Measurements from ENCODE around the gene RFX2. TPM values are rescaled to one million over a fixed set of nuclear protein-coding genes. Genes with fewer than 3 reads are reported as not detected.

Gene RFX2
- total and polyA plus RNA-seq, 10 of the 15 experiments (the other 5 are each of a cell fraction or from before 2014, with no cell fraction given): 3.2 to 9.8 (median 4.7) TPM

GRCh38 chr19:6047256-6047655, 63.0 kb downstream of the RFX2 start:
- H3K4me1 ChIP-seq (ENCODE audit: control insufficient read depth, insufficient read depth, low read length): no peaks in the 10 kb centered on the region; the same call in 1 of the 2 replicates
- SMC1A ChIA-PET (ENCODE audit: uncharacterized antibody, unreplicated experiment): interaction anchor here (0.9 to 3.0 kb wide), 7 partner anchors 10 to 78 kb away, joined by 3 to 71 read pairs (median 4); no protein-coding TSS in a partner anchor
- intact Hi-C loops (cut with micrococcal nuclease; ENCODE audit: unreplicated experiment): no loop called here
- CTCF ChIA-PET: interaction anchor here (0.7 to 6.2 kb wide), 16 partner anchors 9 to 816 kb away, joined by 3 to 194 read pairs (median 6); no protein-coding TSS in a partner anchor
- no peaks in the 10 kb centered on the region for H3K79me2 ChIP-seq (ENCODE audit: control insufficient read depth, insufficient read depth, low read length)
- H3K27ac ChIP-seq (ENCODE audit: control insufficient read depth, insufficient read depth): no peak overlapping the region
- 88% methylated on average over 18 of the region's 18 CpGs for WGBS (ENCODE audit: insufficient coverage, insufficient replicate concordance, low lambda C conversion rate, missing lambda C conversion rate)
- ATAC-seq (no peak), FAIRE-seq (no peak), DNase-seq (ENCODE audit: low read depth, low spot score) (no peak)
- H3K4me3 ChIP-seq: no peak overlapping the region
- no peak overlapping the region for H2AFZ ChIP-seq (ENCODE audit: control insufficient read depth, low read depth, low read length)
- H4K20me1 ChIP-seq (ENCODE audit: control insufficient read depth, insufficient read depth): no peaks in the 10 kb centered on the region; the same call in 1 of the 2 replicates
- H3K9me3 ChIP-seq (replicated peaks; ENCODE audit: control insufficient read depth, insufficient read depth, low read length): no peaks in the 10 kb centered on the region
- TF ChIP-seq CREB1 (IDR thresholded peaks at IDR 0.05; ENCODE audit: low read depth) (no peak), IRF3 (IDR thresholded peaks at IDR 0.05) (no peak), SREBF2 (IDR thresholded peaks at IDR 0.05; ENCODE audit: low read length) (no peak), TCF12 (IDR thresholded peaks at IDR 0.05; ENCODE audit: low read depth, low read length) (no peak), CHD2 (IDR thresholded peaks at IDR 0.05; ENCODE audit: borderline replicate concordance, low read depth, low read length) (no peak), BCL11A (IDR thresholded peaks at IDR 0.05; ENCODE audit: low read depth, low read length) (no peak), MXI1 (IDR thresholded peaks at IDR 0.05; ENCODE audit: low read depth, low read length) (no peak), STAT1 (conservative IDR thresholded peaks at IDR 0.05) (no peak), ZNF384 (IDR thresholded peaks at IDR 0.05; ENCODE audit: borderline replicate concordance, low read depth, low read length) (no peak), LARP7 (IDR thresholded peaks at IDR 0.05) (no peak), SIX5 (IDR thresholded peaks at IDR 0.05; ENCODE audit: low read depth, low read length, severe bottlenecking) (no peak), BMI1 (IDR thresholded peaks at IDR 0.05; ENCODE audit: borderline replicate concordance) (no peak), TCF3 (IDR thresholded peaks at IDR 0.05; ENCODE audit: borderline replicate concordance, insufficient read depth, low read depth, low read length) (no peak), SIN3A (IDR thresholded peaks at IDR 0.05; ENCODE audit: low read depth, low read length) (no peak), ATF7 (IDR thresholded peaks at IDR 0.05; ENCODE audit: low read depth) (no peak)
- H3K27me3 ChIP-seq (replicated peaks in 1 of 2; ENCODE audit: control insufficient read depth in 2 of 2, insufficient read depth in 2 of 2, low read length in 1 of 2): no peaks in the 10 kb centered on the region
- RAD21 ChIA-PET (ENCODE audit: unreplicated experiment): interaction anchor here (1.4 to 5.1 kb wide), 5 partner anchors 11 to 92 kb away, joined by 3 to 74 read pairs (median 8); no protein-coding TSS in a partner anchor
- POLR2A ChIA-PET: no interaction called here
- no peak overlapping the region for H3K4me2 ChIP-seq (ENCODE audit: control insufficient read depth, insufficient read depth)
- H3K9ac ChIP-seq (ENCODE audit: control insufficient read depth, insufficient read depth, low read length): no peak overlapping the region
- in situ Hi-C loops (cut with MboI): no loop called here
- no TSS peak for BruUV-seq (replicated peaks)
- no peaks in the 10 kb centered on the region for H3K36me3 ChIP-seq (ENCODE audit: control insufficient read depth in 2 of 2, insufficient read depth in 2 of 2, low read length in 1 of 2)
